ENCODE measurements around the gene APBA2.

The APBA2 gene

DNA sequence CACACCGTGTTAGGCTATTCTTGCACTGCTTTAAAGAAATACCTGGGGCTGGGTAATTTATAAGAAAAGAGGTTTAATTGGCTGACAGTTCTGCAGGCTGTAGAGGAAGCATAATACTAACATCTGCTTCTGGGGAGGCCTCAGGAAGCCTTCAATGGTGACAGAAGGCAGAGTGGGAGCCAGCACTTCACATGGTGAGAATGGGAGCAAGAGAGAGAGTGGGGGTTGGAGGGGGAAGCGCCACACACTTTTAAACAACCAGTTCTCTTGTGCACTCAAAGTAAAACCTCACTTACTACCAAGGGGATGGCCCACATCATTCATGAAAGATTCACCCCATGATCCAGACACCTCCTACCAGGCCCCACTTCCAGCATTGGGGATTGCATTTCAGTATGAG is 181.1 kb downstream of the APBA2 start:
- DNase-seq: no peak

GRCh38 chr15:29067949-29068348 is 182.2 kb downstream of the APBA2 start:
- DNase-seq: no peak

DNA sequence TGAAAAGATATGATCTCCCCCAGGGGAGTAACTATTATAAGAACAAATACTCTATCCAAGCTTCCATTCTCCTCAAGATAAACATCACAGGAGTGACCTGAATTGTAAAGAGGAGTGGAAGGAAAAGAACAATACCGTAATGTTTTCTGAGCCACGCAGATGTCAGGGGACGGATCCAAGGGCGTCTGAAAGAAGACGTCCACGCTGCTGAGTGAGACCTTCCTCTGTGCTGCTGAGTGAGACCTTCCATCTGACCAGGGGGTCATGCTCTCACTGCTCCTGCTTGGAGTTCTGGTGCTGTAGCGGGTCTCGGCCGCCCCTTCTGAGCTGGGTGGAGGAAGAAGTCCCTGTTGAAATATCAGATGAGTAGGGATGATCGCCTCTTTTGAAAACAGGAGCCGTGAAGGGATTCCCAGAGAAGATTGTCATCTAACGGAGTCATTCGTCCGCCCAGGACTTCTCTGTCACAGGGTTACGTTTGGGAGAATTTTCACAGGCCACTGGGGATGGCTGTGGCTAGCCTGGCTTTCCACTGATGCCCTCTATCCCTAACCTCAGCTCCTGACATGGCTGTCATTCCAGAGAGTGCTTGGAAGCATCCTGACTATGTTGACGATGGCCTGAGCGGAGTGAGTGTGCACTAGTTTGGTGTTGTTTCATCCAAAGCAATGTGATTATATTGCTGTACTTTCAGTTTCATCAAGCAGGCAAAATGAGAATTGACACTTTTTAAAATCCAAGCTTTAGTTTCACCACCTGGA is 184.9 kb downstream of the APBA2 start:
- DNase-seq: no peak

GRCh38 chr15:29071232-29071881 is 185.6 kb downstream of the APBA2 start:
- DNase-seq: no peak

DNA sequence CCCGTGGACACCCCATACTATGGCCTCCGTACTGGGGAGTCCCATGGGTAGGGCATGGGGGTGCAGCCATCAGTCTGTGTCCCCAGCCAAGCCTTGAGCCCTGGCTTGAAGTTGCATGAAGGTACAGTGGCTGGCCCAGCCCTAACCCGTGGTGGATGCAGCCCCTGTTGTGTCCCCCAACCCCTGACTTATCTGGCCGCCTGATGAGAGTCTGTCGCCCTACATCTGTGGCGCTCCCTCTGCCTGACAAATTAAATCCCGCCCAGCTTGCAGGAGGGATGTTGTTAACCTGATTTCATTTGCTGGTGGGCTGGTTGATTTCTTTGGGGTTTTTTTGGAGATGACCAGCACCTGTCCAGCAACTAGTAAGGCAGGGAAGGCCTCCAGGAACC is 186.1 kb downstream of the APBA2 start:
- DNase-seq: no peak

GRCh38 chr15:29072444-29072843 is 186.7 kb downstream of the APBA2 start:
- DNase-seq: no peak

- no peak for DNase-seq
Measured at GRCh38 chr15:29074045-29074444, 188.3 kb downstream of the APBA2 start.

GRCh38 chr15:29078541-29078940 is 192.8 kb downstream of the APBA2 start:
- DNase-seq: no peak

- DNase-seq: no peak
Measured at GRCh38 chr15:29079479-29079878, 193.7 kb downstream of the APBA2 start.

- DNase-seq: no peak
Measured at GRCh38 chr15:29081781-29082180, 196.0 kb downstream of the APBA2 start.

- DNase-seq: no peak
Measured at GRCh38 chr15:29083161-29083560, 197.4 kb downstream of the APBA2 start.

DNA sequence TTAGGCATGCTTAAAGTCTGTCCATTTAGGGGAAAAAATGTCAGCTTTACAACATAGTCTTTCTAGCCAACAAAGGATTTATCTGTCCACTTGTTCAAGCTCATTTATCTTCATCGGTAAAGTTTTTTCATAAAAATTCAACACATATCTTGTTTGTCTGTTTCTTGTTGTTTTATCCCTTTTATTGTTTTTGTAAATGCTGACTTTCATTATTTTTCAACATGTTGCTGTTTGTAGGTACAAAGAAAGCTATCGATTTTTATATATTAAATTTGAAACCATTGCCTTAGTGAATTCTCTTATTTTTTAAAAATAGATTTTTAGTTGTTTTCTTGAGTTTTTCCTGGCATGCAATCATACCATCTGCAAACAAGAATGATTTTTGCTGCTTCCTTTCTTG is 198.1 kb downstream of the APBA2 start:
- no peak for DNase-seq

DNA sequence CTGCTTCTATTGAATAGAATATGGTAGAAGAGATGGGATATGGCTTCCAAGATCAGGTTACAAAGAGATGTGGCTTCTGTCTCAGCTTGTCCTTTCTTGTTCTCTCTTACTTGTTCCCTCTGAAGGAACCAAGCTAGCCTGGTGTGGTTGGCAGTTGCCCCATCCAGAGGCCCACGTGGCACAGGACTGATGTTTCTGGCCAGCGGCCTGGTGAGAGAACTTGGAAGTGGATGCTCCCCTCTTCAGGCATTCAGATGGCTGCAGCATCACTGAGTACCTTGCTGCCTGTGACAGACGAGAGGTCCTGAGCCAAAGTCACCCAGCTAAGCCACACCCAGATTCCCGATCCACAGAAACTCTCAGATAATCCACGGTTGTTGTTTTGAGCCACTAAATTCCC is 200.2 kb downstream of the APBA2 start:
- DNase-seq: no peak

DNA sequence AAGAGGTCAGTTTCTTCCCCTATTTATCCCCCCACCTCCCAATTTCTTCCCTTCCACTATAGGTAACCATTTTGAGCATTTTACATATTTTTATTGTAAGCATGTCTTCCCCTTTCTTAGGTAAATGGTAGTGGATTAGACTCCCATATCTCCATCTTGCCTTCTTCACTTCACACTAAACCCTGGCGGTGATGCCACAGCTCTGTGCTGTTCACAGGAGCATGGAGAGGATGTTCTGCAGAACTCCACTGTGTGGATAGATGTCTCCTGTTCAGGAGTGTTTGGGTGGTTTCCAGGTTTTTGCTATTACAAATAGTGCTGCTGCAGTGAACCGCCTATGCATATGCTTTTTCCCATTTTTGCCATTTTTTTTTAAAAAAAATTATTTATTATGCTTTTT is 201.1 kb downstream of the APBA2 start:
- DNase-seq: no peak

GRCh38 chr15:29087521-29088285 is 201.9 kb downstream of the APBA2 start:
- no peak for DNase-seq

- no peak for DNase-seq
Measured at GRCh38 chr15:29088666-29089065, 202.9 kb downstream of the APBA2 start.

GRCh38 chr15:29089731-29090616 is 204.2 kb downstream of the APBA2 start:
- DNase-seq: no peak

- peak in 1 of 2 donors; percentile 30 for DNase-seq
Measured at GRCh38 chr15:29090617-29091466, 205.1 kb downstream of the APBA2 start.

DNA sequence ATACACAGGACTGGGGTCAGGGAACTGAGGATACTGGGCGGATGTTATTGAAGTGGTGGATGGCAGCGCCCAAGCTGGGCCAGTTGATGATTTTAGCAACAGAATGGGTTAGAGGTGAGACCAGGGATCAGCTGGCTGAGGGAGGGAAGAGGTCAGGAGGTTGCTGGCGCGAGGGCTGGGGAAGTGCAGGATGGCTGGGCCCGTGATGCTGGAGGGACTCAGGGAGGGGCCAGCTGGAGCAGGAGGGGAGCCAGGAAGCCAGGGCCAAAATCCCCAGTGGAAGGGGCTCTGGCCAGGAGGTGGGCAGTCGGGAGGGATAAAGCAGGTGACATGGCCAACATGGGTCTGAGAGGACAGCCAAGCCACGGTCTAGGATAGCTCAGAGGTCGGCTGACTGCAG is 205.9 kb downstream of the APBA2 start:
- no peak for DNase-seq

GRCh38 chr15:29092376-29093064 is 206.7 kb downstream of the APBA2 start:
- DNase-seq: no peak

DNA sequence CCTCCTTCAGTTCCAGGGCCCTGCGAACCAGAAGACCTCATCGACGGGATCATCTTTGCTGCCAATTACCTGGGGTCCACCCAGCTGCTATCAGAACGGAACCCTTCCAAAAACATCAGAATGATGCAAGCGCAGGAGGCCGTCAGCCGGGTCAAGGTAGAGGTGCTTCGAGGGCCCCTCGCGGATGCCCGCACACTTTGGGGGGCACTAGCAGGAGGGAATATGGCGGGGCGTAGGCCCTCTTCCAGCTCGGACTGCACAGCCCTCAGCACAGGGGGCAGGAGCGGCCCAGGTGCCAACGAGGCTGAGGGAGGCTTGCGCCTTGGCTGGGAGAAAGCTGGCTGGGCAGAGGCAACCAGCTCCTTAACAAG is 207.3 kb downstream of the APBA2 start:
- no peak for DNase-seq

Measured in inflammatory macrophage treated with lipopolysaccharide for 1 hour (primary cell).